WI38 (cell line): ENCODE results near the gene HSD17B12.

ENCODE experiments used
- H3K4me3 ChIP-seq: 2 replicates; pipeline ENCODE4 v1.5.1; 2011; ENCODE audit warnings: low read depth, mild to moderate bottlenecking, control low read depth, low read length
- CTCF ChIP-seq: IDR thresholded peaks from 2 replicates; pipeline ENCODE4 v1.5.1; 2012; ENCODE audit warnings: low read depth, mild to moderate bottlenecking, control low read depth, low read length

The HSD17B12 gene

GRCh38 chr11:43856993-43857392, 176.5 kb downstream of the HSD17B12 start:
- no peak for TF ChIP-seq CTCF

GRCh38 chr11:43861141-43861540, 180.6 kb downstream of the HSD17B12 start:
- TF ChIP-seq CTCF, result no peak
- no peak overlapping the region for H3K4me3 ChIP-seq

More at GRCh38 chr11:43856993-43857392, 176.5 kb downstream of the HSD17B12 start:
- no peak overlapping the region for H3K4me3 ChIP-seq

- no peak overlapping the region for H3K4me3 ChIP-seq
- TF ChIP-seq CTCF, result no peak
Measured at GRCh38 chr11:43866520-43866919, 186.0 kb downstream of the HSD17B12 start.

- TF ChIP-seq CTCF, result no peak
- H3K4me3 ChIP-seq, result no peak overlapping the region
Measured at GRCh38 chr11:43866969-43867368, 186.4 kb downstream of the HSD17B12 start.

- H3K4me3 ChIP-seq, result no peak overlapping the region
- no peak for TF ChIP-seq CTCF
Measured at GRCh38 chr11:43868852-43869567, 188.5 kb downstream of the HSD17B12 start.

- H3K4me3 ChIP-seq, result no peak overlapping the region
- TF ChIP-seq CTCF, result no peak
Measured at GRCh38 chr11:43871051-43871450, 190.5 kb downstream of the HSD17B12 start.

GRCh38 chr11:43872995-43873394, 192.5 kb downstream of the HSD17B12 start:
- H3K4me3 ChIP-seq, result no peak overlapping the region
- TF ChIP-seq CTCF, result no peak
